ENCODE results near the gene KIRREL3.

Gene KIRREL3

DNA sequence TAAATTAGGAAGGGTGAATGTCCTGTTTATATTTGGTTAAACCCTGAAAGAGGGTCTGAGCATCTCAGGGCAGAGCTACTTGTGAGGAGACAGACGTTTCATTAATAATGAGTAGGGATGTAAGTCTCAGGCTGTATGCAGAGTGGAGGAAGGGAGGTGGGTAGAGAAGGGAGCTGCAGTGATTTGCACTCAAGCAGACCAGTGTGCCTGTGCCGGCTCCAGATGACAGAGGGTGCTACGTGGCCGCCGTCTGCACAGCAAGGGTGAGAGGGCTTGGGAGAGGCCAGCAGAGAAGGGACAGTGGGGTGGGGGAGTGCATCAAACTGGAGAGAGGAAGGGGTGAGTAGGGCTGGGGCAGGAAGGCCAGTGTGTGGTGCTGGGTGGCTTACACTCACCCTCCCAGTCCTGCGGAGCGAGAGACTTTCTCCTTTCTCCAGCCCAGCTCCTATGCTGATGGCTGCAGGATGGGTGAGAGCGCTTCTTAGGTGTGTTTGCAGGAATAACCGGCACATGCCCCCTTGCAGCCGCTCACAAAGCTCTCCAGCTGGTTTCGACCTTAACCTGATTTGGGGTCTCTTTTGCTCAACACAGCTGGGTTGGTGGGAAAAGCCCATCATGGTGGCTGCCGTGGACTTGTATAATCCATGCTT lies 514.5 kb downstream of the KIRREL3 start:
- H4K20me1 ChIP-seq (ENCODE audit: insufficient read depth): no peaks in the 10 kb centered on the region
- no peak overlapping the region for H3K27ac ChIP-seq
- peaks cover 1% of the 10 kb centered on the region for H3K4me1 ChIP-seq (ENCODE audit: low read depth, poor library complexity, severe bottlenecking)
- no peak overlapping the region for H3K4me2 ChIP-seq
- no peaks in the 10 kb centered on the region for H3K27me3 ChIP-seq (ENCODE audit: insufficient read depth, low read depth)
- H3K36me3 ChIP-seq (ENCODE audit: insufficient read depth): no peaks in the 10 kb centered on the region
- H3K9ac ChIP-seq: no peak overlapping the region
- TF ChIP-seq, protein P1, sequence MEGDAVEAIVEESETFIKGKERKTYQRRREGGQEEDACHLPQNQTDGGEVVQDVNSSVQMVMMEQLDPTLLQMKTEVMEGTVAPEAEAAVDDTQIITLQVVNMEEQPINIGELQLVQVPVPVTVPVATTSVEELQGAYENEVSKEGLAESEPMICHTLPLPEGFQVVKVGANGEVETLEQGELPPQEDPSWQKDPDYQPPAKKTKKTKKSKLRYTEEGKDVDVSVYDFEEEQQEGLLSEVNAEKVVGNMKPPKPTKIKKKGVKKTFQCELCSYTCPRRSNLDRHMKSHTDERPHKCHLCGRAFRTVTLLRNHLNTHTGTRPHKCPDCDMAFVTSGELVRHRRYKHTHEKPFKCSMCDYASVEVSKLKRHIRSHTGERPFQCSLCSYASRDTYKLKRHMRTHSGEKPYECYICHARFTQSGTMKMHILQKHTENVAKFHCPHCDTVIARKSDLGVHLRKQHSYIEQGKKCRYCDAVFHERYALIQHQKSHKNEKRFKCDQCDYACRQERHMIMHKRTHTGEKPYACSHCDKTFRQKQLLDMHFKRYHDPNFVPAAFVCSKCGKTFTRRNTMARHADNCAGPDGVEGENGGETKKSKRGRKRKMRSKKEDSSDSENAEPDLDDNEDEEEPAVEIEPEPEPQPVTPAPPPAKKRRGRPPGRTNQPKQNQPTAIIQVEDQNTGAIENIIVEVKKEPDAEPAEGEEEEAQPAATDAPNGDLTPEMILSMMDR (conservative IDR thresholded peaks at IDR 0.05; ENCODE audit: low read depth, low read length): no peak
- no peaks in the 10 kb centered on the region for H3K79me2 ChIP-seq (ENCODE audit: insufficient read depth, low read depth)
- H2AFZ ChIP-seq (ENCODE audit: low read depth): no peak overlapping the region
- no peak overlapping the region for H3K4me3 ChIP-seq (IDR thresholded peaks at IDR 0.05; ENCODE audit: insufficient read depth, low read depth, low read length)

DNA sequence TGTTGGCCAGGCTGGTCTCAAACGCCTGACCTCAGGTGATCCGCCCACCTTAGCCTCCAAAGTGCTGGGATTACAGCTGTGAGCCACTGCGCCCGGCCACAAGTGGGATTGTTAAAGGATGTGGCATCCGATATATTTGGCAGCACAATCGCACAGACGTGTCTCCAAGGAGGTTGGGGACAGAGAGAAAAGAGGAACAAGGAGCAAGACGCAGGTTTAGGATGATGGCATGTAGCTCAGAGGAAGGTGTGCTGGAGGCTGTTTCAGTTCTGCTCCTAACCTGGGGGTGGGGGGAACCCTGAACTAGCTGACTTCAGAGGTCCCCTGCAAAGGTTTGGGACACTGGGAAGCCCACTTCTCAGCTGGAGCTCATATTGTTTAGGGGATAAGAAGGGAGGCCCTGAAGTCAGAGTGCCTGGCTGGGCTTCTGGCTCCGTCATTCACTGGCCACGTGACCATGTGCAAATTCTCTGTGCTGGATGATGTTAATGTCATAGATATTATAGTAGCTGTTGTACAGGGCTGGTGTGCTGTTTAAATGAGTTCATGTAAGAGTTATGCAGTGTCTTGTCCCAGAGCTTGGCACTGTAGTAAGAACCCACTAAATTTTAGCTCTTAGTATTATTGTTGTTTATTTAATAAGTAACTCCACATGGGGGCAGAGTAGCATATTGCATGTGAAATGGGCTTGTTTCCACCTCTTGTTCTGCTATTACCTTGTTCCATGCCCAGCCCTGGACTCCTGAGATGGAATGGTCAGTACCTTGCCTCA lies 515.4 kb downstream of the KIRREL3 start:
- Histone ChIP-seq H3K9ac (no peak overlapping the region), H3K79me2 (ENCODE audit: insufficient read depth, low read depth) (no peaks in the 10 kb centered on the region), H3K36me3 (ENCODE audit: insufficient read depth) (no peaks in the 10 kb centered on the region), H4K20me1 (ENCODE audit: insufficient read depth) (no peaks in the 10 kb centered on the region), H3K4me3 (IDR thresholded peaks at IDR 0.05; ENCODE audit: insufficient read depth, low read depth, low read length) (no peak overlapping the region), H2AFZ (ENCODE audit: low read depth) (no peak overlapping the region), H3K27me3 (ENCODE audit: insufficient read depth, low read depth) (no peaks in the 10 kb centered on the region), H3K4me1 (ENCODE audit: low read depth, poor library complexity, severe bottlenecking) (peaks cover 10% of the 10 kb centered on the region), H3K4me2 (no peak overlapping the region), H3K27ac (no peak overlapping the region)
- TF ChIP-seq, protein P1 (conservative IDR thresholded peaks at IDR 0.05; ENCODE audit: low read depth, low read length): no peak

- H3K27ac ChIP-seq: no peak overlapping the region
- H4K20me1 ChIP-seq (ENCODE audit: insufficient read depth): no peaks in the 10 kb centered on the region
- H3K4me1 ChIP-seq (ENCODE audit: low read depth, poor library complexity, severe bottlenecking): peaks cover 15% of the 10 kb centered on the region
- no peaks in the 10 kb centered on the region for H3K27me3 ChIP-seq (ENCODE audit: insufficient read depth, low read depth)
- no peaks in the 10 kb centered on the region for H3K79me2 ChIP-seq (ENCODE audit: insufficient read depth, low read depth)
- no peaks in the 10 kb centered on the region for H3K36me3 ChIP-seq (ENCODE audit: insufficient read depth)
- no peak overlapping the region for H2AFZ ChIP-seq (ENCODE audit: low read depth)
- no peak overlapping the region for H3K4me3 ChIP-seq (IDR thresholded peaks at IDR 0.05; ENCODE audit: insufficient read depth, low read depth, low read length)
- H3K4me2 ChIP-seq: no peak overlapping the region
- TF ChIP-seq, protein P1 (conservative IDR thresholded peaks at IDR 0.05; ENCODE audit: low read depth, low read length): no peak
- no peak overlapping the region for H3K9ac ChIP-seq
Observed at GRCh38 chr11:126484266-126484665, 516.3 kb downstream of the KIRREL3 start.

GRCh38 chr11:126483621-126484195 lies 516.9 kb downstream of the KIRREL3 start:
- Histone ChIP-seq H3K9ac (no peak overlapping the region), H4K20me1 (ENCODE audit: insufficient read depth) (no peaks in the 10 kb centered on the region), H3K27me3 (ENCODE audit: insufficient read depth, low read depth) (no peaks in the 10 kb centered on the region), H3K4me3 (IDR thresholded peaks at IDR 0.05; ENCODE audit: insufficient read depth, low read depth, low read length) (no peak overlapping the region), H3K36me3 (ENCODE audit: insufficient read depth) (no peaks in the 10 kb centered on the region), H3K79me2 (ENCODE audit: insufficient read depth, low read depth) (no peaks in the 10 kb centered on the region), H2AFZ (ENCODE audit: low read depth) (no peak overlapping the region), H3K4me1 (ENCODE audit: low read depth, poor library complexity, severe bottlenecking) (peaks cover 15% of the 10 kb centered on the region), H3K4me2 (no peak overlapping the region), H3K27ac (no peak overlapping the region)
- TF ChIP-seq, protein P1 (conservative IDR thresholded peaks at IDR 0.05; ENCODE audit: low read depth, low read length): no peak
